CD4-positive, alpha-beta T cell treated with Interferon gamma for 1 hour (primary cell): ENCODE measurements around the gene GPR78.

Experiments
- DNase-seq: peaks from one replicate; pipeline ENCODE4 v3.0.0-alpha.2; 2020

The GPR78 gene

DNA sequence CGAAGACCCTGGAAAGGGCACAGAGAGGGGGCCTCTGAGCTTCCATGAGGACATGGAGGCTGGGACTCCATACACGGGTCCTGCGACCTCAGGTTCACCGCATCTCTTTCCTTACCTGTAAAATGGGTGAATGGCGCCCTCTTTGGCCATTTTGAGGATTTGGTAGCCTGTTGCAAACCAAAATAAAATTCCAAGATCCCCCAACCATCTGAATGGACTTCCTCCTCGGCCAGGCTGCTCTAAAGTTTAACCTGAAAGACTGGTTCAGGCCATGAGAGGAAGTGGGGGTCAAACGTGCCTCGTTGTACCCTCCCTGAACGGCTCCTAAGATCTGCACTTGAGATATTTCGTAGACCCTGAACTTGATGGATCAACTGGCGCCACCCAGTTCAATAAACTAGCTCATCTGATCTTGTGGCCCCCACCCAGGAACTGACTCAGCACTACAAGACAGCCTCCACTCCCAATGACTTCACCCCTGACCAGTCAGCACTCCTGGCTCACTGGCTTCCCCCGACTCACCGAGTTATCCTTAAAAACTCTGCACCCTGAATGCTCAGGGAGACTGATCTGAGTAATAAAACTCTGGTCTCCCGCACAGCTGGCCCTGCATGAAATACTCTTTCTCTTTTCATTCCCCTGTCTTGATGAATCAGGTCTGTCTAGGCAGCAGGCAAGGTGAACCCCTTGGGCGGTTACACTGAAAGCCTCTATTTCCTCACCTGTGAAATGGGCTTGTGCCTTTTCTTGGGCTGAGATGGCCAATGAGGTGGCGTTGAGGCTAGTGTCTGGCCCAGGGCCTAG, 32.9 kb upstream of the GPR78 start:
- no peak for DNase-seq

DNA sequence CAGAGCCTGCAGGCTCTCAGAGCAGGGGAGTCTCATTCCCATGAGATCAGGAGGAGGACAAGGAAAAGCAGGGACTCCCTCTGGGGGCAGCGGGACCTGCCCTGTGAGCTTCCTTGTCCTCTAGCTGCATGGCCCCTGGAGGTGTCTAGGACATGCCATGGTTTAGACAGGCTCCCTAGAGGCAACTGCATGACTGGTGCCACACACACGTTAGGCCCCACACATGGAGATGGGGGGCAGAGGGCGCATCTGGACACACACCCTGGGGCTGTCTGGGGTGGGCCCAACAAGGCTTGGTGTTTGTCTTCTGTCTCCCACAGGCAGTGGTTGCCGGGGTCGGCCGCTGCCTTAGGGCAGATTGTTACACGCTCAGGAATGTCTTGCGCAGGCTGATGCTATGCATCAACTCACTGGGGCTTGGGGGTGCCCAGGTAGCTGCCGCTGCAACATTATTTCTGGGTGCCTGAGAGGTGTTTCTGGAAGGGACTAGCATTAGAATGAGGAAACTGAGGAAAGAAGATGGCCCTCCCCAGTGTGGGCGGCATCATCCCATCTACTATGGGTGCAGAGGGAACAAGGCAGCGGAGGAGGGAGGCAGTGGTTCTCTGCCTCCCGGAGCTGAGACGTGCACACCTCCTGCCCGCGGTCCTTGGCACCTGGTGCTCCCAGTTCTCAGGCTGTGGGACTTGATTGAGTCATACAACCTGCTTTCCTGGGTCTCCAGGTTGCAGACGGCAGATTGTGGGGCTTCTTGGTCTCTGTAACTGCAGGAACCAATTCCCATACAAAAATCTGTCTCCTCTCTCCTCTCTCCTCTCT, 32.1 kb upstream of the GPR78 start:
- no peak for DNase-seq

DNA sequence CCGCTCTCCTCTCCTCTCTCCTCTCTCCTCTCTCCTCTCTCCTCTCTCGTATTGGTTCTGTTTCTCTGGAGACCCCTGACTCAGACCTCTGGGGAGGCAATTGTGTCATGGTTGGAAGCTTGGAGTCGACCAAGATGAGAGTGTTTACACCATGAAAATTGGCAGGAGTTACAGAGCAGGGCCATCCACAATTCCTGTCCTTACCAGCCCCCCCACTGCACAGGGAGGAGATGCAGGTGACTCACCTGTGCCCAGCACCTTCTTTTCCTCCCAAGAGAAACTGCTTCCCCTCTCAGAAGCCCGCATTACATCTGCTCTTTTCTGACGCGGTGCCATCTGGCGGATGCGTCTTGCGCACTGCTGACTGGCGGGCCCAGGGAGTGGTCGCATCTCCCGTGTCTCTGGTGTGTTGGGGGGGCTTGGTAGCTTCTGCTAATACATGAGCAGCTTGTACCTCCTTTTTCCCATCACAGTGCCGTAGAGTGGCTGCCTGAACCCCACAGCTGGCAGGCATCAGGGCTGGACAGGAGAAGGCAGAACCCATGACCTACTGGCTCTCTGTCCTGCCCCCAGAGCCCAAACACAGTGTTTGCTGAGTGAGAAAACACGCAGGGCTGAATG, 31.4 kb upstream of the GPR78 start:
- DNase-seq, result no peak

DNA sequence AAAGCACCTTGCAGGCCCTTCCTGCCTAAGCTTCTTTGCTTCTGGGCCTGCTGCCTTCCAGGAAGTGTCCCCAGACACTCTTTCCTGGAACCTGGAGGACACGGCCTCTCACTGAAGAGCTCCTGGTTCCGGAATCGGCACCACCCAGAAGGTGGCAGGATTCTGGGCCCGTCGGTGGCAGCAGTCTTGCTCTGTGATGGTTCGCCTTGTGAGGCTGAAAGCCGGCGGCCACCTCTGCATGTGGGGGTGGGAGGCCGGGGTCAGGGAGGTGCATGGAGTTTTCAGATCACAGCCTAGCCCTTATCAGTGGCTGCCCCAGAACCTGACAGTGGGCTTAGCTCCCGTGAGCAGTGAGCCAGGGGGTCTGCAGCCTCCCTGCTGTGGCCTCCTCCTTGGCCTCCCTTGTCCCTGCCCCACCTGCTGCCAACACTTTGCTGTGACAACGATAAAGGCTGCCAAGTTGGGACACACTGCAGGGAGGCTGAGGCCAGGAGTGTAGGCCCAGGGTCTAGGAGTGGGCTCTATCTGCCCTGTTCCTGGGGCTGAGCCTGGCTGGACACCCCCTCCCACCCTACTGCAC, 30.8 kb upstream of the GPR78 start:
- no peak for DNase-seq

DNA sequence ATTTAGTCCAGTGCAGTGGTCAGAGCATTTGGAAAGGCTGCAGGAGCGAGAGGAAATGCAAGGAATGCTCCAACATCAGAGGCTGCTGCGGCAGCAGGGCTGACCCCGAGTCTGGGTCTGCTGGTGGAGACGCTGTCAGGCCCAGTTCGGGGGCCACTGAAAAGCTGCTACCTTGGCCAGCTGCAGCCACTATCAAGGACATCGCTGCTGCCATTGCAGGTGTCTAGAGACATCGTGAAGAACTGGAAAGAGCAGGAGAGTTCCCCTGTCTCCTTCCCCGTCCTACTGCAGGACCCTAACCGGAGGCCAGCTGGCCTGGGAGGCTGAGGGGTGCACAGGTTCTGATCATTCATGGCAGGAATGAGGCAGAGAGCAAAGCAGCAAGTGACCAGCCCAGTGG, 29.5 kb upstream of the GPR78 start:
- DNase-seq, result no peak

DNA sequence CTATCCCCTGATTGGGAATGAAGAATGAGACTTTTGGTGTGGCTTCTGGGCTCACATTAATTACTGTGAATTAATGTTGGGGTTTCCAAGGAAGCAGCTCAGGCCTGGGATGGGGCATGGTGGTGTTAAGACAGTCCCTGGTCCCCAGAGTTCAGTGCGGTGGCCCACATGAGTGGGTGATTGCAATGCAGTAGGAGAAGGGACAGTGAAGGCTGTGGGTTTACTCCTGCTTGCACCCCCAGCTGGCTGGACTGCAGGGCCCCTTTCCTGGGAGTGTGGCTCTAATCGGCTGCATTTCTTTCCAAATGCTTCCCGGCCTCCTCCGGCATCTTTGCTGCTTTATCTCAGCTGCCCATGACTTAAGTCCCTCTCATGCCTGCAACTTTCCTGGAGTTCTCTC, 28.2 kb upstream of the GPR78 start:
- no peak for DNase-seq

DNA sequence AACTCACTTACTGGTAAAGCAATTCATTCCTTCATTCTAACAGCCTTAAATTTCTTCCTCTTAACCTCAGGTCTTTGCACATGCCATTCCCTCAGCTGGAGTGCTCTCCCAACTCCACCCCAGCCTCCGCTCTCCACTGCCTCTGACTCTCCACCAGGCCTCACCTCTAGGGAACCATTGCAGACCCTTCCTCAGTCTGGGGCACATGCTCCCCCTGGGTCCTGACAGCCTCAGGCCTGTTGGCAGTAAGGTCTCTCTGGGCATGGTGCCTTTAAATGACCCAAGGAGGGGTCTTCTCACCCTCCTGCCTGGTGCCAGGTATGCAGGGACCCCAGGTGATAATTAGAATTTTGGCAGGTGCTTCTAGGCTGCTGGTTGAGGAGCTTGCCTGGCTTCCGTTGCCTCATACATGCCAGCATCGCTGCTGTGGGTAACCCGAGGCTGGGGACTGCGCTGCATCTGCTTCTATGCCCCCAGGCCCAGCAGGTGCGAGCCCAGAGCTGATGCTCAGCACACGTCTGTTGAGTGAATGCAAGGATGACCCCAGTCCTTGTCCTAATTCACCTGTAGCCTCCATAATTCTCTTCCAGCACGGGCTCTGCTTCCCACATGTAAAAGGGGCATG, 27.5 kb upstream of the GPR78 start:
- DNase-seq, result no peak

DNA sequence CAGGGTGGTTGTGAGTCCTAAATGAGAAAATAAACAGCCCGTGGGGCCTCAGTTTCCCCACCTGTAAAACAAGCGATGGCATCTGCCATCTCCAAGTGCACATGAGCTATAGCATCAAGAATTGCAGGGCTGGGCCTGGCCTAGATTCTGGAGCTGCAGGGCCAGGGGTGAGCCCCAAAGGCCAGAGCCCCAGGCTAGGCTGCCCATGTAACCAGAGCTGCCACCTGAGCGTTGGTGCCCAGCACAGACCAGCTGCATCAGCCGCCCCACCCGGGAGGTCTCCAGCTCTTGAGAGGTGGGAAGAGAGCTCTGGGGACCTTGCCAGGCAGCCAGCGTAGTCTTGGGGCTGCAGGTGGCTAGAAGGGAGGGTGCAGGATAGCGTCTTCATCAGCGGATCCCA, 27.0 kb upstream of the GPR78 start:
- no peak for DNase-seq

DNA sequence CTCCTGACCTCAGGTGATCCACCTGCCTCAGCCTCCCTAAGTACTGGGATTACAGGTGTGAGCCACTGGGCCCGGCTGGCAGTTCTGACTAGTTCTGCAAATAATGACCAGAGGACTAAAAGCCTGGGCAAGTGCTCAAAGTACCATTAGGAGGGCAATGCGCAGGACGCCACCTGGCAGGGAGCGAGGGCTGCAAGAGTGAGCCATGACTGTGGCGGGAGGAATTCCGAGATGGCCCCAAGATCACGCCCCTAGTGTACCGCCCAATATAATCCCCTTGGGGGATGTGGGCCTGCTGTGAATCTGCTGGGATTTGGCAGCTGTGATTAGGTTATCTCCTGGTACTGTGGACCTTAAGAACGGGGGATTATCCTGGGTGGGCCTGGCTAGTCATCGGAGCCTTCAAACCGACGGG, 26.2 kb upstream of the GPR78 start:
- no peak for DNase-seq

DNA sequence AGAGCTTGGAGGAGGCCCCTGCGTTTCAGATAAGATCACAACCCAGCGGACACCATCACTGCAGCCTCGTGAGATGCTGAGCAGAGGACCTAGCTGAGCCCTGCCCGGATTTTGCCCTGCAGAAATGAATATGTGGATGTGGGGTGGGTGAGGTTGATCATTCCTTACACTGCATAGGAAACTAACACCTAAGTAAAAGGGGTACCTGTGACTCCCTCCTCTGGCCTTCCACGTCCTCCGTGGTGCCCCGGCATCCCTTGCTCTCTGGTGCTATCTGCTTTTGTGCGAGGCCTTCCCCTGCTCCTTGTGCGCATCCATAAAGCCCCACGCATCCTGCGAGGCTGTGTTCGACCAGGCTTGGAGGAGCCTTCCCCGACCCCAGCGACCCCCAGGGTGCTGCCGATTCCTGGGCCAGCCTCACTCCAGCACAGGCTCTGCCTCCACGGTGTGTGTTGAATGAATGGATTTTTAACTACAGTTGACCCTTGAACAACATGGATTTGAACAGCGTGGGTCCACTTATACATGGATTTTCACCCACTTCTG, 25.6 kb upstream of the GPR78 start:
- DNase-seq, result no peak

DNA sequence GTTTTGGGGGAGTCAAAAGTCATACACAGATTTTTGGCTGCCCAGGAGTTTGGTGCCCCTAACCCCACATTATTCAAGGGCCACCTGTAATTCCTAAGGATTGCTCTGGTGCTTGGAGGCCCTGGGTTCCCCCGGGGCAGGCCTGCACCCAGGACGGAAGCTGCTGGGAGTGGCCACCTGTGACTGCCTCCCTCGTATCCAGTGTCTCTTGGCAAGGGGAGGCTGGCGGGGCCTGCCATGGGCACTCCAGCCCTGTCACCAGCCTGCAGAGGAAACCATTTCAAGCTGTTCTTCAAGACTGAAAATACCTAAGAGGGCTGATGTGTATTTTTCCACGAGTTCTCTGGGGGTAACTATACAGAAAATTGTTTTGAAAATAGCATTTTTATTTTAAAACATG, 24.5 kb upstream of the GPR78 start:
- no peak for DNase-seq

DNA sequence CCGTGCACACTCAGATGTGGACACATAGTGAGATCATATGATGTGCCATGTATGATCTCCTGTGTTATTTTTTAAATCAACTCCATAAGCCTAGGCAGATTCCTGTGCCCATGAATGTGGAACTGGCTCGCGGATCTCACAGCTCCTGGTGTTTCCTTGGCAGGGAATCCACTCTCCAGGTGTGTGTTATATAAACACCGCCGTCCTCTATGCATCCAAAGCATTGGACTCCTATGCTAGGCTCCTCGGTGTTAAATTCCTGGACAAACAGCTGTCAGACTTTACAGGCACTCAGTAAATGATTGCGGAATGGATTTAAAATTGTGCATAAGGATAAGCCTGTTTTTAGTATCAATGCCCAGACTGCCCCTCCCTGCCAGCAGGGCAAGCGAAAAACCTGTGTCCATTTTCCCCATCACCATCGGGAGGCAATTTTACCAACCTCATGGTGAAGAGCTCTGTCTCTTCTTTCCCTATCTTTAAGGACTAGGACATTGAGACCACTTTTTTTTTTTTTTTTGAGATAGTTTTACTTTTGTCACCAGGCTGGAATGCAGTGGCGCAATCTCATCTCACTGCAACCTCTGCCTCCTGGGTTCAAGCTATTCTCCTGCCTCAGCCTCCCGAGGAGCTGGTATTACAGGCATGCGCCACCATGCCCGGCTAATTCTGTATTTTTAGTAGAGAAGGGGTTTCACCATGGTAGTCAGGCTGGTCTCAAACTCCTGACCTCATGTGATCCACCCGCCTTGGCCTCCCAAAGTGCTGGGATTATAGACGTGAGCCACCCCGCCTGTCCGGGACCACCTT, 23.6 kb upstream of the GPR78 start:
- no peak for DNase-seq

DNA sequence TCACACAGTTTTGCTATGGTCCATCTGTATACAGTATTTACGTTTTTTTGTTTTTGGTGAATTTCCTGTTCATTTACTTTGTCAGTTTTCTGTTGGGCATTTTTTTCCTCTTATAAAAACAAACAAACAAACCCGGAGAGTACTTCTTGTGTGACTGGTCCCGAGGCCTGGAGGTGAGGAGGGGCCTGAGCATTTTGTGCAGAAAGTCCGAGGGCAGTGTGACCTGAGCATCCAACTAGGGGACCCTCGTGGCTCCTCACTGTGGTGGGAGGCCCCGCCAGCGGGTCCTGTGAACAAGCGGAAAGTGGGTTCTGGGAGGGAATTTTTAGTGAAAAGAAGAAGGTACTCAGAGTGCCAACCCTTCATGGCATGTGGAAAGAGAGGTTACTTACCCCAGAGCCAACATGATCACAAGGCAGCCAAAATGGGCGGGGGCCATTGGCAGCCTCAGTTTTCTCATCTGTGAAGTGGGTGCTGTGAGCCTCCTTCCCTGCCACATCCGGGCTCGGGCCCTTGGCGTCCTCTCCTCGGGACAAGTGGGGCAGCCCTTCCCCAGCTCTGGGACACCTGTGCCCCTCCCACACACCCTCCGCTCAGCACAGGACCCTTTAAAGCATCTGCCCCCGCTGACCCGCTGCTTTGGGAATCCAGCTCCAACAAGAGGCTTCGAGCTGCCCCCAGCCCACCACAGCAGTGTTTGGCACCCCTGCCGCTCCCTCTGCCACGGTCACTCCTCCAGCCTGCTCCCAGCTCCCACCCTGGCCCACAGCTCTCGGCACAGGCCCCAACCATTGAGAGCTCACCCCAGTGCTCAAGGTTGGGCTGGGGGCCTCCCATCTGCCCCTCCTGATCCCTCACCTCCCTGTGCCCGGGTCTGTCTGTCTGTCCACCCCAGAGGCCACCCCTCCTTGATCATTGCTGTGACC, 22.8 kb upstream of the GPR78 start:
- DNase-seq, result no peak

DNA sequence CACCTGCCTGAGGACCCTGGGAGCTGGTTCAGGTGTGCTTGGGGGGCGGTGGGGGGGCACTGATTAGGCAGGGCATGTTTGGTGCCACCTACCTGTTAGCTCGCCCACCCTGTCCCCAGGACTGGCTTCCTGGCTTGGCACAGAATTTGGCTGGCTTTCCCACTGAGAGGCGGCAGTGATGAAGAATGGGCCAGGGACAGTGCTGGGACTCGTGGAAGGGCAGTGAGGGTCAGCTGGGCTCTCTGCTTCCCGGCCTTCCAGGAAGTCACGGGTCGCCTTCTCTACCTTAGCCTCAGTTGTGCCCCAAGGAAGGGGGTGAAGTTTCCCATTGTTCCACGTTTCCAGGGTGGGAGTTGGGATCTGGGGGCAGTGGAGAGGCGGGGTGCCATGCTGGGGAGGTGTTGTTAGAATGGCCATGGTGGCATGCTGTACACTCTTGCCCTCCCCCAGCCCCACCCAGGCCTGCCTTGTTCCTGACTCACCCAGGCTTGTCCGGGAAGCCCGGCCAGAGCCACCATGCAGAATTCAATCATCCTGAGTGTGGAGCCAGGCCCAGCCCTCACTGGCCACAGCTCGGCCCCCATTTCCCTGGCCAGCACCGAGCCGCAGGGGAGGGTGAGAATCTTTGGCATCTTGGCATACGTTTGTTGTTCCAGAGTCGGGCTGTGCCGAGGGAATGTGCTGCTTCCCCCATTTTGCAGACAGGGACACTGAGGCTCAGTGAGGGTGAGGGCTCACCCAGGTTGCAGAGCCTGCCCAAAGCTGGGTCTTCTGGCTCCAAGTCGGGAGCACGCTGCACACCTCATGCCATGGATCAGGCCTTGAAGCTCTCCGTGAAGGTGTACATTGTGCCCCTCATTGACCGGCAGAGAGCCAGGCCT, 21.9 kb upstream of the GPR78 start:
- no peak for DNase-seq

DNA sequence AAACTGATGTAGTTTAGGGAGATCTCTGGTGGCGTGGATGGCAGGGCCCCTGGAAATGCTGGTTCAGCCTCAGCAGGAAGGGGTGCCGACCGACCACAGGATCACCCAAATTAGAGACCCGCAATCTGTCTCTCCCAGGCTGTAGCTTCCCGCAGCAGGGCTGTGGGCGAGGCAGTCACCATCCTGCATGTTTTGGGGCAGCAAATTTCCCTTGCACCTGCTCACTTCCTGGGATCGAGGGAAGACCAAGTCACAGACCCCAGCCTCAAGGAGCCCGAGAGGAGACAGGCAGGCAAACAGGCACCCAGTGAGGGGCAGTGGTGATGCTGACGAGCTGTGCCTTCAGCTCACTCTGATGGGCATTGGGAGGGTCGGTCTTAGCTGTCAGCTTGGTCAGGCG, 21.2 kb upstream of the GPR78 start:
- no peak for DNase-seq

DNA sequence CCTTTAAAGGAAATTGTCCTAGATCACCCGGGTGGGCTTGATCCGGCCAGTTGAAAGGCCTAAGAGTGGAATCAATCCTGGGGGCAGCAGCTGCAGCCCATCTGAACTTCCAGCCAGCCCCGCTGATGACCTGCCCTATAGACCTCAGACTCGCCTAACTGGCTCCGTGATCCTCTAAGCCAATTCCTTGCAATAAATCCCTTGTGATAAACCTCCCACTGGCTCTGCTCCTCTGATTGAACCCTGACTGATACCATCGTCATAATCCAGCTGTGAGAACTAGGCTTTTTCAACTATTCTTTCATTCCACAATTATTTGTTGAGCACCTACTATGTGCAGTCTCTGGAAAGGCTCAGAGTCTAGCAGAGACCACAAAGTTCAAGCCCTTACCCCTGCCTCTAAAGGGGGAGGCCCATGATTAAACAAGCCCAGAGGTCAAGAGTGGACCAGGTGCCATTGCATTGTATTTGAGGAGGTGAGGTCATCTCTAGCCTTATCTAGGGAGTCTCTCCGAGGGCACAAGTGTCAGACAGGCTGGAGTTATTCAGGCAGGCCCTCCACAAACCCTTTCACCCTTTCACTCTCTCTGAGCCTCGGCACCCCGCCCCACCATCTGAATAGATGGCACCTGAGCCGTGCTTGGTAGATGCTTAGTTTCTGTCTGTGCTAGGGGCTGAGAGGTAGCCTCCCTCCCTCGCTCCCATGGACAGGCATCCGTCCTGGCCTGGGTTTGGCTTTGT, 20.5 kb upstream of the GPR78 start:
- DNase-seq, result no peak

DNA sequence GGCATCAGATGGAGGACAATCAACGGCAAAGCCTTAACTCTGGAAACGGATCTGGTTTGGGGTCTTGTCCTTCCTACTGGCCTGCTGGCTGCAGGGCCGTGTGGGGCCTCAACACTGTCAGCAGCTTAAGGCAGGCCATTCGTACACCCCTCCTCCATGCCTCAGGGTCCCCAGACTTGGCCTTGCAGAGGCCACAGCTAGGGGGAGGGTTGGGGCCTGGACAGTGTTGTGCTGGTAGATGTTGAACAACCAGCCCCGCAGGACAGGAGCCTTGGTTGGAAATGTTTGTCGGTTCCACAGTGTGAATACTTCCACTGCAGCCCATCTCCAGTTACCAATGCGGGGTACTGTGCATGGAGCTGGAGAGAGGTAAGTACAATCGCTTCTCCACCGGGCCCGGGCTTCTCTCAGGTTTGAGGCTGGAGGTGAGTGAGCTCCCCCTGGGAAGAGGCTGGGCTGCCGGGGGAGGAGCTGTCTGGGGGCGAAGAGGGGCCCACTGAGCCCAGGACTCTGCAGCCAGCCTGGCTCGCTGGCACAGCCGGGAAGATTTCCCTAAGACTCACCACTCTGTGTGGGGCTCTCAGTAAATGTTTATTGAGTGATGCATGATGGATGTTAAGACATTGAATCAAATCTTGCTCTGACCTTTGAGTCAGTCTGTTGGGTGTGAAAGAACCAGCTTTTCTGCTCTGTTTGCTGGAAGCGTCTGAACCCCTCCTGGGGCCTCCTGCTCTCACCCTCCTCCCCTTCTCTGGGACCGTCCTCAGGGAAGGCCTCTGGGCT, 19.7 kb upstream of the GPR78 start:
- no peak for DNase-seq

DNA sequence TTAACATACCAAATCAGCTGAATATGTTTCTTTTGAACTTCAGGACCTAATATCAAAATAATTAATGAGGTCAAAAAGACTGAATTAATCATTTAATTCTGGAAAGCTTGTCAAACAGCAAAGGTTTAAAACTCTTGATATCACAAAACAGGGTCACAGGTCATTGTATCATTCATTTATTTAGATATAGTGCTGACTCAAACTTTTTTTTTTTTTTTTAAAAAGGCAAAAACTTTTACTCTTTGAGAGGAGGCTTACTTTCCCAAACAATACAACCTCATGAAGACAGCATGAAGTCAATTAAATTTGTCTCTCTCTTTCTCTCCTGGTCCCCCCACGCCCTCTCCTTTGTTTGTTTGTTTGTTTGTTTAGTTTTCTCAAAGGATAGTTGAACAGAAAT, 15.6 kb upstream of the GPR78 start:
- no peak for DNase-seq
